ENCODE measurements around the gene BAZ2B. TPM values are rescaled to one million over a fixed set of nuclear protein-coding genes. Genes with fewer than 3 reads are reported as not detected.
A peak's percentile ranks its signal among the peaks of the same experiment; 100 is the strongest.
"Not testable (repeated sequence)": the region's sequence is repeated elsewhere in the genome, so short reads cannot be mapped to it uniquely, and the experiment has no call there.

Gene BAZ2B
- total RNA-seq, 1 donor from 2014 or later = 67.7 TPM

GRCh38 chr2:159538801-159539200, 77.5 kb downstream of the BAZ2B start:
- DNase-seq (ENCODE audit: low read depth) = no peak

- DNase-seq (ENCODE audit: low read depth) = not testable (repeated sequence)
Observed at GRCh38 chr2:159535261-159535660, 81.1 kb downstream of the BAZ2B start.

GRCh38 chr2:159531475-159531874, 84.9 kb downstream of the BAZ2B start:
- no peak for DNase-seq (ENCODE audit: low read depth)

GRCh38 chr2:159526433-159526832, 89.9 kb downstream of the BAZ2B start:
- DNase-seq (ENCODE audit: low read depth) = no peak

GRCh38 chr2:159525012-159525411, 91.3 kb downstream of the BAZ2B start:
- DNase-seq (ENCODE audit: low read depth) = no peak

- DNase-seq (ENCODE audit: low read depth) = no peak
Observed at GRCh38 chr2:159521272-159521671, 95.1 kb downstream of the BAZ2B start.

GRCh38 chr2:159518321-159519005, 97.9 kb downstream of the BAZ2B start:
- peak; percentile 16 for DNase-seq (ENCODE audit: low read depth)

GRCh38 chr2:159516241-159516758, 100.0 kb downstream of the BAZ2B start:
- DNase-seq (ENCODE audit: low read depth) = peak; percentile 51

- peak; percentile 8 for DNase-seq (ENCODE audit: low read depth)
Observed at GRCh38 chr2:159515441-159515840, 100.9 kb downstream of the BAZ2B start.

- no peak for DNase-seq (ENCODE audit: low read depth)
Observed at GRCh38 chr2:159513745-159514144, 102.6 kb downstream of the BAZ2B start.

- DNase-seq (ENCODE audit: low read depth) = no peak
Observed at GRCh38 chr2:159508140-159508539, 108.2 kb downstream of the BAZ2B start.

- DNase-seq (ENCODE audit: low read depth) = no peak
Observed at GRCh38 chr2:159506764-159507440, 109.4 kb downstream of the BAZ2B start.

- DNase-seq (ENCODE audit: low read depth) = no peak
Observed at GRCh38 chr2:159506202-159506601, 110.1 kb downstream of the BAZ2B start.

- no peak for DNase-seq (ENCODE audit: low read depth)
Observed at GRCh38 chr2:159505196-159505595, 111.2 kb downstream of the BAZ2B start.

- no peak for DNase-seq (ENCODE audit: low read depth)
Observed at GRCh38 chr2:159501743-159502142, 114.6 kb downstream of the BAZ2B start.

- DNase-seq (ENCODE audit: low read depth) = no peak
Observed at GRCh38 chr2:159497847-159498246, 118.5 kb downstream of the BAZ2B start.

GRCh38 chr2:159497256-159497655, 119.1 kb downstream of the BAZ2B start:
- DNase-seq (ENCODE audit: low read depth) = peak; percentile 71

GRCh38 chr2:159489476-159489875, 126.9 kb downstream of the BAZ2B start:
- no peak for DNase-seq (ENCODE audit: low read depth)

- no peak for DNase-seq (ENCODE audit: low read depth)
Observed at GRCh38 chr2:159484532-159484931, 131.8 kb downstream of the BAZ2B start.

- no peak for DNase-seq (ENCODE audit: low read depth)
Observed at GRCh38 chr2:159476329-159476728, 140.0 kb downstream of the BAZ2B start.

GRCh38 chr2:159475793-159476192, 140.6 kb downstream of the BAZ2B start:
- DNase-seq (ENCODE audit: low read depth) = no peak

- DNase-seq (ENCODE audit: low read depth) = no peak
Observed at GRCh38 chr2:159471340-159471739, 145.0 kb downstream of the BAZ2B start.

GRCh38 chr2:159468257-159468656, 148.1 kb downstream of the BAZ2B start:
- DNase-seq (ENCODE audit: low read depth) = no peak
